Endodermal cell (in vitro differentiated cells): ENCODE results near the gene CCR8. TPM values are rescaled to one million over a fixed set of nuclear protein-coding genes. Genes with fewer than 3 reads are reported as not detected.

ENCODE experiments used
- DNase-seq: peaks from one replicate; pipeline ENCODE4 v3.0.0-alpha.2; 2017
- H3K27ac ChIP-seq: 2 replicates; pipeline ENCODE4 v1.5.1; 2013; ENCODE audit warnings: mild to moderate bottlenecking, low read depth, low read length, moderate library complexity
- H3K27me3 ChIP-seq: 2 replicates; pipeline ENCODE4 v1.6.1; 2013; ENCODE audit warnings: mild to moderate bottlenecking, low read length, moderate library complexity; ENCODE audit not compliant: insufficient read depth, control insufficient read depth, poor library complexity, severe bottlenecking
- H3K36me3 ChIP-seq: 2 replicates; pipeline ENCODE4 v1.7.0; 2013; ENCODE audit warnings: mild to moderate bottlenecking, low read length, moderate library complexity; ENCODE audit not compliant: control insufficient read depth, insufficient read depth
- H3K4me1 ChIP-seq: one replicate; pipeline ENCODE4 v1.7.0; 2013; ENCODE audit warnings: low read length; ENCODE audit not compliant: control insufficient read depth, insufficient read depth
- H3K4me3 ChIP-seq: 2 replicates; pipeline ENCODE4 v1.5.1; 2013; ENCODE audit warnings: mild to moderate bottlenecking, low read length, moderate library complexity
- H3K9ac ChIP-seq: 2 replicates; pipeline ENCODE4 v1.6.1; 2013; ENCODE audit warnings: mild to moderate bottlenecking, low read length, moderate library complexity; ENCODE audit not compliant: poor library complexity, severe bottlenecking; ENCODE audit errors: extremely low read depth
- H3K9me3 ChIP-seq: 2 replicates; pipeline ENCODE4 v1.6.1; 2013; ENCODE audit warnings: mild to moderate bottlenecking, low read length, moderate library complexity; ENCODE audit not compliant: control insufficient read depth
- H3K27ac Mint-ChIP-seq: 2 replicates; pipeline ENCODE4 v1.8.0; 2020; ENCODE audit warnings: mixed read lengths
- H3K27me3 Mint-ChIP-seq: 2 replicates; pipeline ENCODE4 v1.8.0; 2021; ENCODE audit warnings: mild to moderate bottlenecking, mixed read lengths; ENCODE audit not compliant: insufficient read depth
- H3K36me3 Mint-ChIP-seq: 2 replicates; pipeline ENCODE4 v1.8.0; 2020; ENCODE audit warnings: low read depth, mixed read lengths
- H3K4me1 Mint-ChIP-seq: 2 replicates; pipeline ENCODE4 v1.8.0; 2020; ENCODE audit warnings: mixed read lengths
- H3K4me3 Mint-ChIP-seq: 2 replicates; pipeline ENCODE4 v1.8.0; 2020; ENCODE audit warnings: mild to moderate bottlenecking, moderate library complexity, mixed read lengths
- H3K9me3 Mint-ChIP-seq: 2 replicates; pipeline ENCODE4 v1.8.0; 2020; ENCODE audit warnings: mild to moderate bottlenecking, mixed read lengths
- CTCF ChIP-seq: fragments of 200-600 bp; sonication (generic); conservative IDR thresholded peaks from 2 replicates; pipeline ENCODE4 v1.5.0; 2021; ENCODE audit warnings: antibody characterized with exemption, mild to moderate bottlenecking
- WGBS, 2 experiments: methylation state at CpG; one replicate each; pipeline versions ENCODE4 v1.1.5 to v1.1.7; 2013; ENCODE audit warnings: missing lambda C conversion rate in 2 of 2, mixed read lengths in 1 of 2; ENCODE audit not compliant: insufficient coverage in 1 of 2, insufficient read length in 1 of 2; 5-methylcytosine and 5-hydroxymethylcytosine counted together
- total RNA-seq, 2 donors: library from RNA; stranded (reverse); fragmentation: NEBNext Ultra II Directional in 1 of 2; extraction: Animal tissue kit (Norgen Biotek cat#: 25700) in 1 of 2; gene quantifications; 2 replicates in 1 of 2; 3 replicates in 1 of 2; pipeline ENCODE4 v1.2.1, GENCODE V29; 2021

CCR8 gene
- total RNA-seq, 2 donors from 2014 or later: 0.22 TPM; not detected in 1

DNA sequence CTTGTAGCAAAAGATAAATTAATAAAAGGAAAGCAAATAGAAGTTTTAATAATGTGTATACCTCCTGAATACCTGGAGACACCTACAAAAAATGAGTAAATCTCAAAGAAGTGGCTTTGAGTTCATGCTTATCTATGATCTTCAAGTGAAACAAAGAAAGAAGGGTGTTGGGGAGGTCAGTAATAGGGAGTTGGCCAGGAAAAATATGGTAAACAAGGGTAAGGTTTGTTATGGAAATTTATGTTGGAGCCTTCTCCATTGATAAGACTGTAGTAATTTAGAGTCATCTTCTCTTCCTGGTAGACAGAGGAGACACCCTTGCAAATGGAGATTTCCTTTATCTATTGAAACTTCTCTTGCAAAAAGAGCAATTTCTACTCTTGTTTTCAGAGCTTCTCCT lies 6.6 kb upstream of the CCR8 start:
- Mint-ChIP-seq H3K4me1 (peaks cover 1% of the 10 kb centered on the region), H3K36me3 (no peaks in the 10 kb centered on the region), H3K9me3 (no peaks in the 10 kb centered on the region), H3K27me3 (no peaks in the 10 kb centered on the region), H3K27ac (no peak overlapping the region), H3K4me3 (no peak overlapping the region)
- Histone ChIP-seq H3K9ac (no peak overlapping the region), H3K27me3 (no peaks in the 10 kb centered on the region), H3K36me3 (no peaks in the 10 kb centered on the region), H3K9me3 (no peaks in the 10 kb centered on the region), H3K4me3 (no peak overlapping the region), H3K27ac (no peak overlapping the region), H3K4me1 (no peaks in the 10 kb centered on the region)
- TF ChIP-seq CTCF: no peak
- DNase-seq: no peak

DNA sequence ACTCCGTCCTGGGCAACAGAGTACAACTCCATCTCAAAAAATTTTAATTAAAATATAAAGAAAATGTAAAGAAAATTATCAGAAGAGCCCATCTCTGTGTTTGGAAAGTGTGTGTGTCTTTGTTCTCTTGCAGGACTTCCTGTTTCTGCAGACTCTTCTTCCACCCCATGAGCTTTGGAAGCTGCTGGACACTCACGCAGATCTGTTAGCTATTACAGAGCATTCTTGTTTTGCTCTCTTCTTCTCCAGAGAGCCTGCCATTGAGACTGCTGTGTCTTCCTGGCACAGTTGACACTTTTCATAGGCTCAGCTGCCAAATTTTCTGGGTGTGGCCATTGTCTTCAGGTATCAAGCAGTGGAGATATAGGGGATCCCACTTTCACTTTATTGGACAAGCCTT lies 6.0 kb upstream of the CCR8 start:
- no peak overlapping the region for H3K27ac Mint-ChIP-seq

DNA sequence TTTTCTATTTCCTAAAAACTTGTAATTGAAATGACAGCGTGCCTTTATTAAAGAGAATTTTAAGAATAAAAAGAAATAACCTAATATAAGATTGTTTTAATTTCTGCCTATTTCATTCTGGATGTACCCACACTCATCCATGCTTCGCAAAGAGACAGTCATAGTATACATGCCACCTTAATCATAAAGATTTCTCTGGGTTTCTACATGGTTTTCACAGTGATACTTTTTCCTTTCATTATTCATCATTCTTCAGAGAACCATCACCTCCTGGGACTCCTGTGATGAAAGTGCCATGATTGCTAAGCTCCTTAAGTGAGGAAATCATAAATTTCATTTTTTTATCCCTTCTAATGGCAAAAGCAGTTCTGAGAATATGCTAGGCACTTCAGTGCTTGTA lies 4.3 kb upstream of the CCR8 start:
- 86 to 94% methylated on average over 1 of the region's 2 CpGs for WGBS, 2 experiments
- H3K9ac ChIP-seq: no peak overlapping the region
- H3K9me3 Mint-ChIP-seq: no peaks in the 10 kb centered on the region
- no peak overlapping the region for H3K27ac ChIP-seq
- no peak for TF ChIP-seq CTCF
- H3K36me3 Mint-ChIP-seq: no peaks in the 10 kb centered on the region
- no peak for DNase-seq
- no peaks in the 10 kb centered on the region for H3K4me1 ChIP-seq
- H3K36me3 ChIP-seq: no peaks in the 10 kb centered on the region
- H3K27me3 Mint-ChIP-seq: no peaks in the 10 kb centered on the region
- no peak overlapping the region for H3K27ac Mint-ChIP-seq
- H3K4me3 ChIP-seq: no peak overlapping the region
- H3K4me3 Mint-ChIP-seq: no peak overlapping the region
- no peaks in the 10 kb centered on the region for H3K27me3 ChIP-seq
- no peaks in the 10 kb centered on the region for H3K9me3 ChIP-seq
- peaks cover 1% of the 10 kb centered on the region for H3K4me1 Mint-ChIP-seq

More for the DNA sequence above, 6.0 kb upstream of the CCR8 start:
- no peaks in the 10 kb centered on the region for H3K36me3 ChIP-seq
- WGBS, 2 experiments: 89 to 100% methylated on average over 1 of the region's 2 CpGs
- H3K27ac ChIP-seq: no peak overlapping the region
- Mint-ChIP-seq H3K9me3 (no peaks in the 10 kb centered on the region), H3K4me3 (no peak overlapping the region), H3K36me3 (no peaks in the 10 kb centered on the region), H3K27me3 (no peaks in the 10 kb centered on the region), H3K4me1 (peaks cover 1% of the 10 kb centered on the region)
- no peak for TF ChIP-seq CTCF
- H3K9me3 ChIP-seq: no peaks in the 10 kb centered on the region
- H3K4me1 ChIP-seq: no peaks in the 10 kb centered on the region
- DNase-seq: no peak
- no peak overlapping the region for H3K9ac ChIP-seq
- H3K4me3 ChIP-seq: no peak overlapping the region
- H3K27me3 ChIP-seq: no peaks in the 10 kb centered on the region
